ENCODE measurements around the gene UAP1. TPM values are rescaled to one million over a fixed set of nuclear protein-coding genes. Genes with fewer than 3 reads are reported as not detected.
"Not testable (repeated sequence)": the region's sequence is repeated elsewhere in the genome, so short reads cannot be mapped to it uniquely, and the experiment has no call there.

The UAP1 gene
- total RNA-seq, 1 experiment from 2014 or later, result 137 TPM

DNA sequence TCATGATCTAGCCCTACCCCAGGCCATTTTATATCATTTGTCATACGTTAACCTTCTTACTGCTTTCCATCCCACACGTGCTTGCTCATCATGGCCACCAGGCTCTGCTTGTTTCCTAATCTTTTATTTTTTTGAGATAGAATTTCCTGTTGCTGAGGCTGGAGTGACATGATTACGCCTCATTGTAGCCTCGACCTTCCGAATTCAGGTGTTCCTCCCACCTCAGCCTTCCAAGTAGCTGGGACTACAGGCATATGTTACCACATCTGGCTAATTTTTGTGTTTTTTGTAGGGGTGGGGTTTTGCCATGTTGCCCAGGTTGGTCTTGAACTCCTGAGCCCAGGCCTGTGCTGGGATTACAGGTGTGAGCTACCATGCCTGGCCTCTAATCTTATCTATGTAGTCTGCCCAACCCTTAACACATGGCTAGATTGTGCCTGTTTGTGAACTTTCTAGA is 3.3 kb downstream of the UAP1 start:
- DNase-seq (ENCODE audit: low read depth), result peak; percentile 17

DNA sequence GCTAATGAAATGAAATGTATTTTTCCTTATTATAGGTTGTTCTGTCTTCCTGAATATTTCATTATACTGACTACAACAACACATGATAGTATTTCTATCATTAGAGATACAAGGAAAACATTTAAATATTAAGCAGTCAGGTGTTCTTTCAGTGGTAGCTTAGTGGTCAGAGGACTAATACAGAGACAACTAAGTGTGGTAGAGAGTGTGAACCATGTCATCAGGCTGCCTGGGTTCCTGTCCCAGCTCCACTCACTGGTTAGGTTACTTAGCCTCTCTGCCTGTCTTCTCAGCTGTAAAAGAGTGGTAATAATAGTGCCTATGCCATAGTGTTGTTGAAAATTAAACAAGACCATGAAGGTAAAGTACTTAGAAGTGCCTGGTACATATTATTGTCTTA is 3.9 kb downstream of the UAP1 start:
- DNase-seq (ENCODE audit: low read depth), result no peak

DNA sequence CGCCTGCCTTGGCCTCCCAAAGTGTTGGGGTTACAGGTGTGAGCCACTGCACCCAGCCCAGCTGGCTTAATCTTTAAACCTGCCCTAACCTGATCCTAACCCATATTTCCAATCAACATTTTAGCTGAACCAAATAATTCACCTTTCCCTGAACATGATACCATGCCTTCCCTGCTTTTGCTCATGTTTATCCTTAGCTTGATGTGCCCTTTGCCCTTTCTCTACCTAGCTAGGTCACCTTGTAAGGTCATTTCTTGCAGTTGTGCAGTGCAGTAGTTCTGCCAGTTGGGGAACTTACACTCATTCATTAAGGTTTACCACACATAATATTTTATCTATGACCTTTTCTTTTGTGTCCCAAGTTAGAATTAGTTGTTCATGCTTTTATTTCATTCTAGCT is 5.3 kb downstream of the UAP1 start:
- DNase-seq (ENCODE audit: low read depth), result no peak

DNA sequence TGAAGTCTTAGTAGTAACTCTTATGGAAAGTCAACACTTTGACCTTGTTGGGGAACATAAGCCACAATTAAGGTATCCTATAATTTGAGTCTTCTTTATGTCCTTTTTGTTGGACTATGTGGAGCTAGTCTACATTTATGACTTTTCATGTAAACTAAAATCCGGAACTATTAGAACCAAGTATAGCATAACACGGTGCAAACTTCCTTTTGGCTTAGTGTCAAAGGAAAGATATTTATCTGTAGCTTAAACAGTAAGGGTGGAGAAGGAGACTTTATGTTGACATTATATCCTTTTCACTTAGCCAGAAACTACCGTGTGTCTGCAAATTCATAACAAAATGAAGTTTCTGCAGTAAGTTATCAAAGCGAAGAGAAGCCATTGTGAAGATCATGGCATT is 7.3 kb downstream of the UAP1 start:
- DNase-seq (ENCODE audit: low read depth), result no peak

DNA sequence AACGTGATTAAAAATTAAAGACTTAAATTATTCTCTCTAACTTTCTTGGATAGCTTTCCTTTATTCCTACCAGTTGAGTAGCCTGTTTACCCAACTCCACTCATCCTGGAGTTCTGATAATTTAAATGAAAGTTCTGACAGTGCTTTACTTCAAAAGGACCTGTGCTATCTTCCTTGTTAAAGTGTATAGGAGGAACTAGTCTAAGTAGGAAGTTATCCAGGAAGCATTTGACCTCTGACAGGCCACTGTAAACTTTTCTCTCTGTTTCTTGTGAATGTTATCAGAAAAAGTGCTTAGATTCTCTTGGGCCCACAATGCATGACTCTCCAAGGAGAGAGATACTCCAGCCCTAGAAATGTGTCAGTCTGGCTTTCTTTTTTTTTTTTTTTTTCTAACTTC is 9.2 kb downstream of the UAP1 start:
- no peak for DNase-seq (ENCODE audit: low read depth)

DNA sequence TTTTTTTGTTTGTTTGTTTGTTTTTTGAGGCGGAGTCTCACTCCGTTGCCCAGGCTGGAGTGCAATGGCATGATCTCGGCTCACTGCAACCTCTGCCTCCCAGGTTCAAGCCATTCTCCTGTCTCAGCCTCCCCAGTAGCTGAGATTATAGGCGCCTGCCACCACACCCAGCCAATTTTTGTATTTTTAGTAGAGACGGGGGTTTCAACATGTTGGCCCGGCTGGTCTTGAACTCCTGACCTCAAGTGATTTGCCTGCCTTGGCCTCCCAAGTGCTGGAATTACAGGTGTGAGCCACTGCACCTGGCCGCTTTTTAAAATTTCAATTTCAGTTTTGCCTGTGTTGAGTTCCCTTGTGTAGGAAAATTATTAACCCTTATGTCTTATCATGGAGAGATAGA is 9.6 kb downstream of the UAP1 start:
- DNase-seq (ENCODE audit: low read depth), result not testable (repeated sequence)

DNA sequence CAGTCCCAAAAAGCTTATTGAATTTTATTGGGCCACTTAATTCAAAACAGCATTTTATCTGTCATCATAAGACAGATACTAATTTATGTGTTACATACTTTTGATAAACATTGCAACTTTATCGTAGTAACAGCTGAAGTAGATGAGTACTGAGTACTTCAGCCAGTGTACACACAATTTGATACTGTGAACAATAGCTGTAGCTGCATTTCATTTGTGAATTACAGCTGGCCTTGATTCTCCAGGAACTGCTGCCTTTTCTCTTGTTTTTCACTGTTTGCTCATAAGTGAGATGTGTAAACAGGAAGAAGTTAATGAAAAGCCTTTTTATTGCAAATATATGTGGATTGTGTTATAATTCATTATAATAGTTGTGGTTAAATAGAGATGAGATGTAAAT is 10.2 kb downstream of the UAP1 start:
- no peak for DNase-seq (ENCODE audit: low read depth)

DNA sequence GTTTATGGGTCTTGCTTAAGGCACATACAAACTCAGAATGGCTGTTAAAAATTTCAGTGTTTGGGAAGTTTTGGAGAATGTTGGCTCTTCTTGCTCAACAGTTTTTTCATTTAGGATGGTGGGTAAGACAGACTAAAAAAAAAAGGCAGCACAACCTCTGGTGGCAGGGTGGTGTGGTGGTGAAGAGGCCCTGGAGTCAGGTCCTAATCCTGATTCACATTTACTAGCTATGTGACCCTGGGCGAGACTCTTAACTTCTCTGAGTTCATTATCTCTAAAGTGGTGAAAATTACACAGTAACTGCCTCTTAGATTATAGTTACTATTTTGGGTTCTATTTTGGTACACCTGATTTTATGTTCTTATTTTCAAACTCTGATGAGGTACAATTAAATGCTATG is 11.6 kb downstream of the UAP1 start:
- DNase-seq (ENCODE audit: low read depth), result no peak

DNA sequence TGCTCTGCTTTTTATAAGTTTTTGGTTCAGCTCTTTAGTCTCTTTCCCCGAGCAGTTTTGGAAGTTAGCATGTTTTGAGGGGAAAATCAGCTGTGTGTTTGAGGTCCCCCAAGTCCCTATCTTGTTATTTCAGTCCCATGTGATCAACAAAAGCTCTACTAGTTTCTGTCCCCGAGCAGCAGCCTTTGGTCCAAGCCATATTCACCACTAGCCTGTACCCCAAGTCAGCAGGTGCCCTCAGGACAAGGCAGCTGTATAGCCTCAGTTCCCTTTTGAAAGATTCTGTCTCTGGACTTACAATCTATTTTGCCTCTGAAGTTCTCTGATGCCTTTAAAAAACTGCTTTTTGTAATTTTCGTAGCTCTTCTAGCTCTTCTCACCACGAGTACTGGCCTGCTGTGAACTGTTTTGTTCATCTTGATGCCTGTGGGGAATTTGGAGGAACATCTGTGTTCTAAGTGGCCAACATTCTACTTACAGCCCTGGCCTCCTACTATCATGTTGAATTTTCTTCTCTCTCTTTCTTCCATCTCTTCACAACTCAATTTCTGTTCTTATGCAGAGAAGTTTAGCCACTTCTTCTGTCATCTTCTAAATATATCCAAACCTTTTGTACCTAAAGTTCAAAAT is 16.7 kb downstream of the UAP1 start:
- DNase-seq (ENCODE audit: low read depth), result no peak

DNA sequence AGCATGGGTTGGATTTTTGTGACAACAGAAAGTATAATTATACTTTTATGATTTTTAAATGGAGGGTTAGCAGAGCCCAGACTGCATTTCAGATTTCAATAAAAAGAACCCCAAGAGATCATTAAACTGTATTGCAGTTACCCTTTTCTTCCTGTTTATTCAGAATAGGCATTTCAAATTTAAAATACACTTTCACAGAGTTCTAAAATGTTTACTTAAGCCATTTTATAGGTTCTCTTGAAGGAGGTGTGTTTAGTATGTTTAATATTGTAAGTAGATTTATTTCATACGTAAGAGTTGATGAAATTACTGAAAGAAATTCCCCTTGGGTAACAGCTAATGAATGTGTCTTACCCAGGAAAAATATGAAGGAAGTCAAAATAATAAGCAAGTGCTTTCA is 17.4 kb downstream of the UAP1 start:
- no peak for DNase-seq (ENCODE audit: low read depth)

DNA sequence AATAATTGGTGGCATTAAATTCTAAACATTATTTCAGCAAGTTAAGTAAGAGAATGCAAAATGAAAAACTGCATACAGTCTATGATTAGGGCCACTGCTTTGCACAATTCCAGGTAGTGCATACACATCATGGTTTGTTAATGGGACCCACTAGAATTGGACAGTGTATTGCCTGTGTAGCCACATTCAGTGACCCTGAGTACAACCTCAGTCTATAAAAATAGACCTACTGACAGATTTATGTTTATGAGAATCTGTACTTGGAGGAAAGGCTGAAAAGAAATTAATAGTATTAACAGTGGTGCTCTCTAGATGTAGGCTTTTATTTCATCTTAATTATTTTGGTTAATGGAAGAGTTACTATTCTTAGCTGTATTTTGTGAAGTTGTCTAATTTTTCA is 18.8 kb downstream of the UAP1 start:
- no peak for DNase-seq (ENCODE audit: low read depth)

DNA sequence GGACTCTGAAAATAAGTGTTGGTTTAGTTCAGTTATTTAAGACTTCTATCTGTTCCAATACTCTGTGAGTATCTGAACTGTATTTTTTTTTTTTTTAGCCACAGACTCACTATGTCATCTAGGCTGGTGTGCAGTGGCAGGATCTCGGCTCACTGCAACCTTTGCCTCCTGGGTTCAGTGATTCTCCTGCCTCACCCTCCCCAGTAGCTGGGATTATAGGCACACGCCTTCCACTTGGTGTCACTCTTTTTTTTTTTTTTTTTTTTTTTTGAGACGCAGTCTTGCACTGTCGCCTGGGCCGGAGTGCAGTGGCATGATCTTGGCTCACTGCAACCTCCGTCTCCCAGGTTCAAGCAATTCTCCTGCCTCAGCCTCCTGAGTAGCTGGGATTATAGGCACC is 21.4 kb downstream of the UAP1 start:
- not testable (repeated sequence) for DNase-seq (ENCODE audit: low read depth)

DNA sequence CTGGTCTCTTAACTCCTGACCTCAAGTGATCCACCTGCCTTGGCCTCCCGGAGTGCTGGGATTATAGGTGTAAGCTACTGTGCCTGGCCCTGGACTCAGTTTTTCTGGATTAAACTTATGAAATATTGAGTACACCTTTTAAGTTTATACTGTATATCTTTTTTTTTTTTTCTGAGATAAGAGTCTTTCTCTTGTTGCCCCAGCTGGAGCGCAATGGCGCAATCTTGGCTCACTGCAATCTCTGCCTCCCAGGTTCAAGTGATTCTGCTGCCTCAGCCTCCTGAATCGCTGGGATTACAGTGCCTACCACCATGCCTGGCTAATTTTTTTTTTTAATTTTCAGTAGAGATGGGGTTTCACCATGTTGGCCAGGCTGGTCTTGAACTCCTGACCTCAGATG is 23.6 kb downstream of the UAP1 start:
- not testable (repeated sequence) for DNase-seq (ENCODE audit: low read depth)

DNA sequence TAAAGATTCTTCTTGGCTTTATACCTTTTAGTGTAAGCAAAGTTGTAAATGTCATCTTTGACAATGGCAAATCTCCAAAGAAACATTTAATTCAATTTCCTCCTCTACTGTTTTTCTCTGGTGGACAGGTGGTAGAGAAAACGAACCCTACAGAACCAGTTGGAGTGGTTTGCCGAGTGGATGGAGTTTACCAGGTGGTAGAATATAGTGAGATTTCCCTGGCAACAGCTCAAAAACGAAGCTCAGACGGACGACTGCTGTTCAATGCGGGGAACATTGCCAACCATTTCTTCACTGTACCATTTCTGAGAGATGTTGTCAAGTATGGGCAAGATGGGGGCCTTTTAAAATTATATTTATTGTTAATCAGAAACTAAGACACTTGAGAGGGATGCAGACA is 25.8 kb downstream of the UAP1 start:
- DNase-seq (ENCODE audit: low read depth), result no peak

DNA sequence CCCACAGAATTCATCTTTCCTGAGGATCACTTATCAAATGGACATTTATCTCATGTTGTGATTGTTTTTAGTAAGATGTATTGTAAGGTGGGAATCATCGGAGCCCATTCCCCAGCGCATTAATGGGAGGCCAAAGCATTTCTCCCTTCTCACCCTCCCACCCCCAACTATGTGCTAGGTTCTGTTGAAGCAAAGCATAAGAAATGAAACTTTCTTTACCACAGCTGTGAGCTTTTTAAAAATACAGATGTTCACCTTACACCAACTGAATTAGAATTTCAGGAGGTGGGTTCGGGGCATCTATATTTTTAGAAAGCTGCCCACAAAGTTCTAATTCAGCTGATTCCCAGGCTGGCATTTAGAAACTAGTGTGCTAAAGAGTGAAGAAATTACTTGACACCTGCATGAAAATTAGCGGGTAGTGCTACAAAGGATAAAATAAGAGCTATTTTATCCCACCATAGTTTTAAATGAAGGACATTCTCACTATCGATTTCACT is 26.3 kb downstream of the UAP1 start:
- no peak for DNase-seq (ENCODE audit: low read depth)

DNA sequence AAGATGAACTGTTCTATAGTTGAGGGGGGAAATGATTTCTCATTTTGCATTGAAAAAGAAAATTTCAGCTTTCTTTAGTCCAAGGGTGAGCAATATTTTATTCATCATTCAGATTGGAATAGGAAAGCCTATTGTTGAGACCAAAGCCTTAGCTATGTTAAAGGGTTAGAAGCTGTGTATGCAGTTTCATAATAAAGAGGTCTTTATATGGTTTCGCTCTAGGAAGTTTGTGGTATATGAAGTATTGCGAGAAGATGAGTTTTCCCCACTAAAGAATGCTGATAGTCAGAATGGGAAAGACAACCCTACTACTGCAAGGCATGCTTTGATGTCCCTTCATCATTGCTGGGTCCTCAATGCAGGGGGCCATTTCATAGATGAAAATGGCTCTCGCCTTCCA is 28.6 kb downstream of the UAP1 start:
- no peak for DNase-seq (ENCODE audit: low read depth)

DNA sequence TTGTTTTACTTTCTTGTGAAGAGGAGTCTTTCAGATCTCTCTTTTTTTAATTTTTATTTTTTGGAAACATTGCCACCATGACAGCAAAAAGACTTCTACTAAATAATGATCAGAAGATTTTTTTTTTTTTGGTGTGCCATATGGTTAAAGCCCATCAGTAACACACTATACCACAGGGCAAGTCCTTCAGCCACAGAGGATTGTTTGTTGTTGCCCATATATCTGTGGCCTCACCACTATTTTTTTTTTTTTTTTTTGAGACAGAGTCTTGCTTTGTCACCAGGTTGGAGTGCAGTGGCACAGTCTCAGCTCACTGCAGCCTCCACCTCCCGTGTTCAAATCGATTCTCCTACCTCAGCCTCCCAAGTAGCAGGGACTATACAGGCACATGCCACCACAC is 29.2 kb downstream of the UAP1 start:
- DNase-seq (ENCODE audit: low read depth), result no peak

DNA sequence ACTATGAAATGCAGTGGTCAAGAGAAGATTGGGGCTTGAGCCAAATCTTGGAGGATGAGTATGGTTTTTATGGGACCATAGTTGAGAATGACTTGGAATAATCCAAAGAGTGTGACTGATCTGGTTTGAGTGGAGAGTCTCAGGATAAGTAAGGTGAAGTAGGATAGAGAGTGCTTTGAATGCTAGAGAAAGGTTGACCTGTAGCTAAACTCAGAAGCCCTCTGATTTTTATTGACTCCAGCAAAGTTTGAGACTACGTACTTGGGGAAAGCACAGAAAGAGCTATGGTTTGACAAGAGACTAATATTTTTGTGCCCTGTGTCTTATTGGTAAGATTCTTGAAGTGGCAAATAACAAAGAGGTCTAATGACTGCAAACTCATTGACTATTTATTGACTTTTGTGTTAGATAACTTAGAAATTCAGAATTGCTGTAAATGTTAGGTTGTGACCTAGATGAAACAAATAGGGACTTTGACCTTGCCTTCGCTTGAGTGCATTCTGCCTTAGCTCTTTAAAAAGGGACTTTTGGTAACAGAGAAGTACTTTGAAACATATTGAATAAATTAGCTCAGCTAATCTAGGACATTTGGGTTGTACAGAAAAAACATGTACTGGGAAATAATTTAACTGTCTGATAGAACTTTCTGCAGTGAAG is 35.1 kb downstream of the UAP1 start:
- no peak for DNase-seq (ENCODE audit: low read depth)

DNA sequence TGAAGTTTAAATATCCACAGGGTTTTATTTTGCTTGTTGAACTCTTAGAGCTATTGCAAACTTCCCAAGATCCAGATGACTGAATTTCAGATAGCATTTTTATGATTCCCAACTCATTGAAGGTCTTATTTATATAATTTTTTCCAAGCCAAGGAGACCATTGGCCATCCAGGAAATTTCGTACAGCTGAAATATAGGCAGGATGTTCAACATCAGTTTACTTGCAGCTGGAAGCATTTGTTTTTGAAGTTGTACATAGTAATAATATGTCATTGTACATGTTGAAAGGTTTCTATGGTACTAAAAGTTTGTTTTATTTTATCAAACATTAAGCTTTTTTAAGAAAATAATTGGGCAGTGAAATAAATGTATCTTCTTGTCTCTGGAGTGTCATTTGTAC is 37.9 kb downstream of the UAP1 start:
- no peak for DNase-seq (ENCODE audit: low read depth)

DNA sequence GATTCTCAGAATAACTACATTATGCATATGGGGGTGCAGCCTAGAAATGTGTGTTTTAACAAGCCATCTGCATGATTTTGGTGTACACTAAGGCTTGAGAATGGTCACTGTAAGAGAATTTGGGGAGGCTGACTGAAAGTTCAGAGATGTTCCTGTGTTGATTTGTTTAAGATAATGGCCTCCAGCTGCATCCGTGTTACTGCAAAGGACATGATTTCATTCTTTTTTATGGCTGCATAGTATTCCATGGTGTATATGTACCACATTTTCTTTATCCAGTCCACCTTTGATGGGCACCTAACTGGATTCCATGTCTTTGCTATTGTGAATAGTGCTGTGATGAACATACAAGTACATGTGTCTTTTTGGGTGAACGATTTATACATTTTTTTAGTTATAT is 41.6 kb downstream of the UAP1 start:
- not testable (repeated sequence) for DNase-seq (ENCODE audit: low read depth)

DNA sequence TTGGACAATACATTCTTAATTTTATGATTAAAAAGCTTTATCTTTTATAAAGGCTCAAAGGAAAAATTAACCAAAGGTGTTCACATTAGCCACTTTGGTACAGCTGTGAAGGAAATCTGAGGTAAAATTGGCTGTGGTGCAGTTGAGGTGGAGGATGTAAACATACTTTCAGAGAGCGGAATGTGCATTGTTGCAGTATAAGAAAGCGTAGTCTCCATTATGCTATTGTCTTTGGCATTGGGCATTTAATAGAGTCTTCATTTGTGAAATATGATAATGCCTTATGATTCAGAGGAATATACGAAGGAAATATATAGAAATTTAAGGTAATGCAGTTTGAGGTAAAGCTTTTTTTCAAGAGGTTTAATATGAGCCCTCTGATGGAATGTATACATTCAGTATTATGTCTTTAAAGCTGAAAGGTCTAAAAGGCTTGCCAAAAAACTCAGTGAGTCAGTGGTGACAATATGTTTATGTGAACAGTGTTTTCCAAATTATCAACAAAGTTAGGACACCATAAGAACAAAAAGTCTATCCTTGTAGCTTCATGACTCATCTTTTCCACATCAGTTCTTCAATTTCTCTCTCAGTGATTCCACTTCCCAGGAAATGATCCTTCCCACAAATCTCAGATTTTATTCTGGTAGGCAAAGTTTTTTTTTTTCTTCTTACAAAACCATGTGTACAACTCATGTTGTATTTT is 43.9 kb downstream of the UAP1 start:
- peak; percentile 96 for DNase-seq (ENCODE audit: low read depth)

DNA sequence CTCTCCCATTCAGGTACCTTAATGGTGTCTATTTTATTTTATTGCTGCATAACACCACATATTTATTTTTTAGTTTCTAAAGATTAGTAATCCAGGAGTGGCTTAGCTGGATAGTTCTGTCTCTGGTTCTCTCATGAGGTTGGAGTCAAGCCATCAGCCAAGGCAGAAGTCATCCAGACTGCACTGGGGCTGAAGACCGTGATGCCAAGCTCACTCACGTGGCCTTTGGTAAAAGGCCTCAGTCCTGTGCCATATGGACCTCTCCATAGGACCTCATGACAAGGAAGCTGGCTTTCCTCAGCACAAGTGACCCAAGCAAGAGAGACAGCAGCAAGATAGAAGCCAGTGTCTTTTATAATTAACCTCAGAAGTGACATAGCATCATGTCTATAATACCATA is 47.8 kb downstream of the UAP1 start:
- DNase-seq (ENCODE audit: low read depth), result no peak

Data from M059J (cell line).